GOT3 (cell line): ENCODE data around the gene FYN.
"Not testable (repeated sequence)": the region's sequence is repeated elsewhere in the genome, so short reads cannot be mapped to it uniquely, and the experiment has no call there.

Source experiments
- DNase-seq: peaks from one replicate; lab custom pipeline; 2025; ENCODE audit warnings: mixed read lengths; lab: John Stamatoyannopoulos, UW

Gene FYN

GRCh38 chr6:111680811-111681609 is 192.2 kb downstream of the FYN start:
- DNase-seq, result not testable (repeated sequence)

DNA sequence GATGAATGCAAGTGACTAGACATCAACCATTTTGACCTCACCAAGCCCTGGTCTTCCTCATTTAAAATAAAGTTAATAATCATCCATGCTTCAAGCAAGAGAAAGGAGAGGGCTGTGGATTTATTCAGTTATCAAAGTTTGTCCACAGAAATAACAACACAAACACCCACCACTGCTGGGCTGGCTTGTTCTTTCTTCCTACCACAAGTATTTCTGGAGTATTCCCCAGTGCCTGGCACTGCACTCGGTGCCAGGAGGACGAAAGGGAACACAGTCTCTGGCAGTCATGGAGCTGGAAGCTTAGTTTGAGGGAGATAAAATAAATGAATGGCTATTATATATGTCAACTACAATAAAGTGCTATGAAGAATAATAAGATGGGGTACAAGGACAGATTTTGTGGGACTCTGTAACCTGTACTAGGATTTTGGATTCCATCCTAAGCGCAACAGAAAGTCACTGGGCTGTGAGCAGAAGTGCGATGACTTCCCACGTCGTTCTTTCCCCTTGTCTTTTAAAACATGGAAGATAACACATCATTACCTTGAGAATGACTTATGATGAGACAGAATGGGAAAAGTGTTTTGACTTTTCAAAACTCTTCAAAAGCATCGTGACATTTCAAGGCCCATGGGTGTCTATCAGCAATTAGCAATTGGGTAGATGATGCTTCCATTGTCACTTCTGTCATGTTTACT is 193.1 kb downstream of the FYN start:
- DNase-seq, result no peak

DNA sequence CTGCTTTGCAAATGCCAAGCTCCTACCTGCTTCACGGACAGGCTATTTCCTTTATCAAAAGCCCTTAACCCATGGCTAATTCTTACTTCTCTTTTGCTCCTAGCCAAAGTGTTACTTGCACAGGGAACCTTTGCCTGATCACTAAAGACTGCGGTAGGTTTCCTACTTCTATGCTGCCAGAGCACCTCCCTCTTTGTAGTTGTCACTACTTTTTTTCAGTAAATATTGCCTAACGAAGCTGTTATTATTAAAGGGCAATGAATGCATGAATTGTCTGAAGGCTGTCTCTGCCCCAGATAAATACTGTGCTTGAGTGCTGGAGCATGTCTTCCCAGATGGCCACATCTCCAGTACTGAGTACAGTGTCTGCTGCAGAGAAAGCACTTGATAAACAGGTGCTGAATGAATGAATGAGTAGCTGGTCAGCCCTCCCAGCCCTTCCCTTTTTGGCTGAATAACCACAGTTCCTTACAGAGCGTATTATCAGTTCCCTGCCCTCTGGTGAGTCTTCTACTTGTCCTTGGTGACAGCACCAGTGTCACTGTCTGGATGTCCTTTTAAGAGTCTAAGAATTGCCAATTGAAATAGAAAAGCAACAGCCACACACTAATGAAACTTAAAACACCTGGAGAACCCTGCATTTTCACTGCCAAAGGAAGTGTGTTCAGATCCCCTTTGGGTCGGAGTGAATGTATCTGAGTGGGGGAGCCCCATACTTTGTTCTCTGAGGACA is 194.0 kb downstream of the FYN start:
- no peak for DNase-seq

GRCh38 chr6:111677249-111677990 is 195.8 kb downstream of the FYN start:
- no peak for DNase-seq

GRCh38 chr6:111676383-111676782 is 196.9 kb downstream of the FYN start:
- DNase-seq, result no peak

- DNase-seq, result no peak
These were observed 198.4 kb downstream of the FYN start for GRCh38 chr6:111674883-111675282.

GRCh38 chr6:111674413-111674812 is 198.8 kb downstream of the FYN start:
- DNase-seq, result no peak

DNA sequence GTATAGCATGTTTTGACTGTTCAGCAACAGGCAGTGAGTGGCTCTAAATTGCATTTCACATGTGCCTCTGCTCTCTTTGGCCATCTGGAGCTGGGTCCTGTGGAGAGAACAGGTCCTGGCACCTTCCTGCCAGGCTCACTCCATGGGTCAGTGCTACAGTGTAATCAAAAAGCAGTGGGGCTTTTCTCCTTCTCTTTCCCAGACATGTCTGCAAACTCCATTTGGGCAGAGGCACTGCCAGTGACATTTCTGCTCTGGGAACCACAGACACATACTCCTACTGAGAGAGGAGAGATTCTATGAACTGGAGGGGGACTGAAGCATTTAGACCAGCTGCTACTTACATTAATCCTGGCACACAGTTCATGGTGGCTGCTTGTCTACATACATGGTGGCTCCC is 199.3 kb downstream of the FYN start:
- no peak for DNase-seq

DNA sequence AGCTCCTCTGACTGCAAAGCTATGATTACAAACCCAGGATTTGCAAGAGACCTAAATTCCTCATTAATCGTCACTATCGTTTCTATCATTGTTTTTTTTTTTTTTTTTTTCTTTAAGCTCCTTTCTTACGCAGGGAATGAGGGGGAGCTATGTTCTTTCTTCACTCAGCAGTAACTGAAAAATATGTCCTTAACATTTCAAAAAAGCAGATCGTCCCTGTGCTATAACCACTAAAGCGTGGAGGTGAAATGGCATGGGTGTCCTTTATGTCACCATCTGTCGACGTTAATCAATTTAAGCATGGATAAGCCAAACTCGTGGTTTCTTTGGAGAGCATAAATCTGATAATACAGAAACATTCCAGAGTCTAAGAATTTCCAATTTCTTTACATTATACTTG is 199.7 kb downstream of the FYN start:
- DNase-seq, result no peak

DNA sequence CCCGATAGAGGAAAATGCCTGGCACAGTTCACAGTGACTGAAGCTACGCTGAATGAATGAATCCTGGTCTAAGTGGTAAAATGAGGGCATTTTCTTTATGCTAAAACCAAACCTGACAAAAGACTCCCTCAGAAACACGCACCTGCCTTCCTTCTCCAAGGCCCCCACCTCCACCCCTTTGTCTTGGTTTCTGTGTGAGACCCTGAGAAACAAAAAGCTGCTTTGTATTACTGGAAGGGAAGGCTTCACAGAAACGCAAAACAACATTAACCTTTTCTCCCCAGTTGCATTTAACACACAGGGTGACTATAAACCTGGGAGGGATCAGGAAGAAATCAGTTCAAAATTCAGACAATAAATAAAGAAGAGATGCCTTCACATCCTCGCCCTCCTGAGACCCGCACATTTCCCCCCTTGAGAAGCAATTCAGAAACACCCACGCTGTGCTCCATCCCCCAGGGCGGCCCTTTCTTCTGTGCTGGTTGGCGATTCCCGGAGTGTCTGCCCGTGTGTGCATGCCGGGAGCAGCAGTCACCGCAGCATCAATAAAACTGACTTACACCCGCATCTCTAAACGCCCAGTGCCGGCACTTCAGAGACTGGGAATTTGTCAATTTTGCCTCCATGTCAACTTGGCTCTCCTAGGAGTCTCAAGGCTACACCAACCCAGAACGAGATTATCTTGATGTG is 200.3 kb downstream of the FYN start:
- DNase-seq, result no peak

DNA sequence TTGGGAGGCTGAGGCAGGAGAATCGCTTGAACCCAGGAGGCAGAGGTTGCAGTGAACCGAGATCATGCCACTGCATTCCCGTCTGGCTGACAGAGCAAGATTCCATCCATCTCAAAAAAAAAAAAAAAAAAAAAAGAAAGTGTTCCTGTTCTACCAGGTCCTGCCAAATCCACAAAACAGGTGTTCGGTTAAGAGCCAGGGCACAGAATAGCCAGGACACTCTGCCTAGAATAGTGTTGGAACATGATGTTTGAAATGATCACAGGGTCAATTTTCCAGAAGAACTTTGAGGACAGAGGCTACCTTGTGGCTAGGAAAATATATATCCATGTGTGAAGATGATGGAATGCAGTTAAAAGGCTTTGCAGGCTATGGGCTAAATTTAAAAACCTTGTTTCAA is 203.9 kb downstream of the FYN start:
- DNase-seq, result no peak

- DNase-seq, result no peak
These were observed 204.8 kb downstream of the FYN start for GRCh38 chr6:111668410-111668809.

DNA sequence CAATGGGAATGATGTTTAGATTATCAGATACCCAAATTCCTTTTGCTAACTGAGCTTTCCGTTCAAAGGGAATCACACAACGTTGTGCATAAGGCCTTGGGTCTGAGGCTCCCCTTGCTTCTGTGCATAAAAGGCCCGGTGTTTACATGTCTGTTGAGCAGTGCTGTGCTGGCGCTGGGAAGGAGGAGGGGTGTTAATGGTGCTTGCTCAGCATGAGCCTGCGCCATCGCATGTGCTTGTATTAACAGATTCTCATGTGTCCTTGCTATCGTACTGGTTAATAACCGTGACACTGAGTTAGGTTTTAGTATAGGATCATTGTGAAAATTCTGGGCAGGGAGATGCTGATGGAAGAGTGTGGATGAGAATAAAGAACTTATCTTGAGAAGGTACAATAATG is 205.3 kb downstream of the FYN start:
- DNase-seq, result no peak

DNA sequence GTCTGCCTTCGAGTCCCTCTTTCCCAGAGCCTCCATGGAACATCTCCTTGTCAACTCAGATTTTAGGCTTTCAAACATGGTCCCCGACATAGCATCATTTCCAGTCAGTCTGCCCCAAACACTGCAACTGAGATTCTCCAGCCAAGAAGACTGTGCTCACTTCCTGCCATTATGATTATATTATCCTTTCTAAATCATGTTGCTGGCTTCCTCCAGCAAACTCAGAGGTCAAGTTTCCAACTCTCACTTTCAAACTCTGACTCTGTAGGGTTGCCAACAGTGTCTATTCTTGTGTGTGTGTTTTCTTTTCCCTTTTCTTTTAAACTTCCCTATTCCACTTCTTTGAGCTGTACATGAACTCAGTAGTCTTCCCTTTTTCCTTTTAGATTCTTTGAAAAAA is 206.4 kb downstream of the FYN start:
- no peak for DNase-seq

GRCh38 chr6:111664565-111665030 is 208.7 kb downstream of the FYN start:
- no peak for DNase-seq

GRCh38 chr6:111663692-111664564 is 209.3 kb downstream of the FYN start:
- DNase-seq, result no peak

DNA sequence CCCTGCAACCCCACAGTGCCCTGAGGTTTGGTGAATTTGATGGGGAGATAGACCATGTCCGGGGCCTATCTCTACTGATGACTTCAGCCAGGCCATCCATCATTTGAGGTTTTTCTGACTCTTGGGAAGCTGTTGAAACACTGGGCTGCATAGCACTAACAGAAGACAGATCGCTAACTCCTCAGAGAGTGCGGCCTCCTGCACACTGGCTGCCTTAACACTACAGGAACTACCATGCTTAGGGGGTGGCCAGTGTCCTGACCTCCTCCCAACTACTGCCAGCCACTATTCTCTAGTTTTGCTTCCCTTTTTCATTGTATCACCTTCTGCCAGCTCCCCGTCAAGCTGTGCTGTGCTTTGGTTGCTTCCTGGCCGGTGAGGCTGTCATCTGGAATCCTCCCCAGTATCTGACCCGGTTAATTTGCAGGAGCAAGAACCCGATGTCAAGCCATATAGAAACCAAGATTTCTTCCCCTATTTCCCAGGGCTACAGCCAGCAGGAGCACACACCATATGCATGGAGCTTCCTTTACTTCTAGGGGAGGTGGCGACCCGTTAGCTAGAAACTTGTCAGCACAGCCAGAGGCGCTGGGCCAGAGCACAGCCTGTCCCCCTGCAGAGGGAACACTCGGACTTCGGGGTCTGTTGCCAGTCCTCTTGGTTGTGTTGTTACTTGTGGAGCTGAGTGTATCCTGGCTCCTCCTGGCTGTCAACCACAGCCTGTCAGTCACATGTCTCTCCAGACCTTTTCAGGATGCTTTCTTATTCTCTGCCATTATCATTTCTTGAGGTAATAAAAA is 210.3 kb downstream of the FYN start:
- no peak for DNase-seq

- no peak for DNase-seq
These were observed 211.0 kb downstream of the FYN start for GRCh38 chr6:111662072-111662793.

DNA sequence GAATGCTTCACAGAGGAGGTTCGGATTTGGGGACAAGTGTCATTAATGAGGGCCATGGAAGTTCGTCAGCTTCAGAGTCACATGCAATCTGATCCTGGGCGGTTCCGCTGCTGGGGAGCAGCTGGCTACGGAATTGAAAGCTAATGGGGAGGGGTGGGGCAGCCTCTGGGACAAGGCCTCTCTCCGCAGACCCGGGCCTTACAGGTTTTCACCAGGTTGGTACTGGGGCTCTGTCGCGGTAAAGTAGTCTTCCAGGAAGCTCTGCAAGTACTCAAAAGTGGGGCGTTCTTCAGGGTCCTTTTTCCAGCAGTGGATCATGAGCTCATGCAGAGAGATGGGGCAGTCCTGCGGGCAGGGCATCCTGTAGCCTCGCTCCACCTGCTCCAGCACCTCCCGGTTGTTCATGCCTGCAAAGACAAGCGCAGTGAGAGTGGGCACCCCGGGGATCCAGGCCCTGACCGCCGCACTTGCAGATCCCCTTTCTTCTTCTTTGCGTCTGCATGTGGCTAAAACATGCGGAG is 211.7 kb downstream of the FYN start:
- no peak for DNase-seq
